Suprapubic skin (tissue), 4 donors: ENCODE data around the gene CTNNA3. TPM values are rescaled to one million over a fixed set of nuclear protein-coding genes. Genes with fewer than 3 reads are reported as not detected.

ENCODE experiments used
- DNase-seq, 2 donors: peaks; one replicate each; pipeline ENCODE4 v3.0.0-alpha.2; 2019; ENCODE audit warnings: low spot score in 2 of 2
- H3K27ac ChIP-seq: fragments of 200-600 bp; sonication (generic); one replicate; pipeline ENCODE4 v1.5.1; 2019
- H3K27me3 ChIP-seq: fragments of 200-600 bp; sonication (generic); one replicate; pipeline ENCODE4 v1.5.1; 2019
- H3K36me3 ChIP-seq: fragments of 200-600 bp; sonication (generic); one replicate; pipeline ENCODE4 v1.5.1; 2019
- H3K4me1 ChIP-seq: fragments of 200-600 bp; sonication (generic); one replicate; pipeline ENCODE4 v1.5.1; 2019
- H3K4me3 ChIP-seq: fragments of 200-600 bp; sonication (generic); one replicate; pipeline ENCODE4 v1.5.1; 2019; ENCODE audit warnings: mild to moderate bottlenecking
- H3K9me3 ChIP-seq: fragments of 200-600 bp; sonication (generic); one replicate; pipeline ENCODE4 v1.5.1; 2019
- EP300 ChIP-seq: sonication (generic); formaldehyde crosslinking; IDR thresholded peaks from one replicate; pipeline ENCODE4 v1.6.1; 2017; ENCODE audit warnings: antibody characterized with exemption
- POLR2A ChIP-seq, 2 donors: fragments of 450-650 bp; IDR thresholded peaks; one replicate each; pipeline ENCODE4 v1.6.1; 2017; ENCODE audit warnings: antibody characterized with exemption in 2 of 2, mild to moderate bottlenecking in 2 of 2, moderate library complexity in 2 of 2
- POLR2AphosphoS5 ChIP-seq, 3 donors: sonication (generic); formaldehyde crosslinking; IDR thresholded peaks; one replicate each; pipeline ENCODE4 v1.6.1; 2017; ENCODE audit warnings: antibody characterized with exemption in 3 of 3
- WGBS: methylation state at CpG from one replicate; pipeline ENCODE4 v1.1.5; 2018; 5-methylcytosine and 5-hydroxymethylcytosine counted together
- total RNA-seq, 4 donors: library from RNA; depleted of rRNA; stranded (reverse); fragments of >200 nt; gene quantifications; one replicate each; pipeline ENCODE4 v1.1.0, GENCODE V29; 2016
- TF ChIP-seq, protein P1 (sequence below), 2 donors: fragments of 200-600 bp in 1 of 2; fragments of 450-650 bp in 1 of 2; sonication (generic) in 1 of 2; IDR thresholded peaks; one replicate each; pipeline ENCODE4 v1.5.1; 2016 to 2019; ENCODE audit warnings: antibody characterized with exemption in 2 of 2, mild to moderate bottlenecking in 1 of 2, moderate library complexity in 1 of 2

CTNNA3 gene
- total RNA-seq, 4 donors from 2014 or later: 0.08 to 0.29 (median 0.21) TPM

DNA sequence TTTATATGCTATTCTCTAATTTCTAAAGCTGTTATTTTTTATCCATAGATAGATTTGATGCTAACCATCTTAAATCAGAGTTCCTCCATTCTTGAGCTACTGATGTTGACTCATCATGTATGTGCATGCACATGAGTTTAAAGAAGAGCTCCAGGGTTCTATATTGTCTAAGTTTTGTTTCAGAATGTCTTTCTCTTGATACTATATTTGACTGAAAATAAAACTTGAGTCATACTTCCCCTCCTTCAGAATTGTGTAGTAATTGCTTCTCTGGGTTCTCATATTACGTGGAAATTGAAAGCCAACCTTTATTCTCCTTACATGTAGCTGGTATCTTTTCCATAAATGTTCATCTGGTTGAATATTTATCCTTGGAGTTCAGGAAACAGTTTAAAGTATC is 680.8 kb downstream of the CTNNA3 start:
- Histone ChIP-seq H3K27ac (no peak overlapping the region), H3K4me3 (no peak overlapping the region), H3K4me1 (no peaks in the 10 kb centered on the region), H3K36me3 (no peaks in the 10 kb centered on the region), H3K9me3 (peaks cover 3% of the 10 kb centered on the region), H3K27me3 (no peaks in the 10 kb centered on the region)
- DNase-seq: no peak
- WGBS: 60% methylated on average over 1 of the region's 1 CpG
- TF ChIP-seq POLR2A (IDR thresholded peaks at IDR 0.05) (no peak), EP300 (no peak), POLR2AphosphoS5 (IDR thresholded peaks at IDR 0.05) (no peak)
- TF ChIP-seq, protein P1, sequence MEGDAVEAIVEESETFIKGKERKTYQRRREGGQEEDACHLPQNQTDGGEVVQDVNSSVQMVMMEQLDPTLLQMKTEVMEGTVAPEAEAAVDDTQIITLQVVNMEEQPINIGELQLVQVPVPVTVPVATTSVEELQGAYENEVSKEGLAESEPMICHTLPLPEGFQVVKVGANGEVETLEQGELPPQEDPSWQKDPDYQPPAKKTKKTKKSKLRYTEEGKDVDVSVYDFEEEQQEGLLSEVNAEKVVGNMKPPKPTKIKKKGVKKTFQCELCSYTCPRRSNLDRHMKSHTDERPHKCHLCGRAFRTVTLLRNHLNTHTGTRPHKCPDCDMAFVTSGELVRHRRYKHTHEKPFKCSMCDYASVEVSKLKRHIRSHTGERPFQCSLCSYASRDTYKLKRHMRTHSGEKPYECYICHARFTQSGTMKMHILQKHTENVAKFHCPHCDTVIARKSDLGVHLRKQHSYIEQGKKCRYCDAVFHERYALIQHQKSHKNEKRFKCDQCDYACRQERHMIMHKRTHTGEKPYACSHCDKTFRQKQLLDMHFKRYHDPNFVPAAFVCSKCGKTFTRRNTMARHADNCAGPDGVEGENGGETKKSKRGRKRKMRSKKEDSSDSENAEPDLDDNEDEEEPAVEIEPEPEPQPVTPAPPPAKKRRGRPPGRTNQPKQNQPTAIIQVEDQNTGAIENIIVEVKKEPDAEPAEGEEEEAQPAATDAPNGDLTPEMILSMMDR (IDR thresholded peaks at IDR 0.05): no peak

- WGBS: 87% methylated on average over 3 of the region's 3 CpGs
- no peak overlapping the region for H3K27ac ChIP-seq
- no peak for TF ChIP-seq POLR2AphosphoS5 (IDR thresholded peaks at IDR 0.05)
- TF ChIP-seq, protein P1 (IDR thresholded peaks at IDR 0.05): no peak
- TF ChIP-seq EP300: no peak
- no peak for TF ChIP-seq POLR2A (IDR thresholded peaks at IDR 0.05)
Observed at GRCh38 chr10:67011981-67012380, 684.0 kb downstream of the CTNNA3 start.

DNA sequence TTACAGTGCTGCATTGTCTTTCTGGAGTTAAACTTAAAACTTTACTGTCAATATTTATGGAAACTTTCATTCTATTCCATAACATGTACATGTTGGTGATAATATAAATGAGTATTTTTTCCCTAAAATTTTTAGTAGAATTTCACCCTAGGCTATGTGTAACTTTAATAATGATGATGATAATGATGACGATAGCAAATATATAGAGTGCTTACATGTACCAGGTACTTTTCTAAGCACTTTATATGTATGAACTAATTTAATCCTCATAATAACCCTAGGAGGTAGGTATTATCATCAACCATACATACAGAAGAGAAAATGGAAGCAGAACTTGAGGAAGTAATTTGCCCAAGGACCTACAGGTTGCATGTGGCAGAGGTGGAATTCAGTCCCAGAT is 684.5 kb downstream of the CTNNA3 start:
- TF ChIP-seq, protein P1 (IDR thresholded peaks at IDR 0.05): no peak
- no peak for TF ChIP-seq POLR2AphosphoS5 (IDR thresholded peaks at IDR 0.05)
- no peak for TF ChIP-seq EP300
- no peak for TF ChIP-seq POLR2A (IDR thresholded peaks at IDR 0.05)
- WGBS: 90% methylated on average over 1 of the region's 1 CpG

More at GRCh38 chr10:67011981-67012380, 684.0 kb downstream of the CTNNA3 start:
- Histone ChIP-seq H3K27me3 (no peaks in the 10 kb centered on the region), H3K4me3 (no peak overlapping the region), H3K9me3 (peaks cover 3% of the 10 kb centered on the region), H3K36me3 (no peaks in the 10 kb centered on the region), H3K4me1 (no peaks in the 10 kb centered on the region)
- no peak for DNase-seq

DNA sequence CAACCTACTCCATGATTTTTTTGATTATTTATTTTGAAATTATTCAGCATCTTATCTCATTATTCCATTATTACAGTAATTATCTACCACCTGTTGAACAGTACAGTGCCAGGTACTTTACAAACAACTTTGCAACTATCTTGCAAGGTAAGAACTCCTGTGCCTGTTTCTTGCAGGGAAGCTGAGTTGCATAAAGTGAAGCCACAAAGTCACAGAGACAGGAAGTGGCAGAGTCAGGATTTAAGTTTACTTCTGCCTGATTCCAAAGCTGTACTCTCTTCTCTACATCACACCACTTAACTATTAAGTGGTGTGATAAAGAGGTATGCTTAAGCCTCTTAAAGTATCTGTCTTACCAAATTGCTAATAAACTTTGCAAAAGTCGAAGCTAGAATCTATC is 690.0 kb downstream of the CTNNA3 start:
- Histone ChIP-seq H3K4me3 (no peak overlapping the region), H3K36me3 (no peaks in the 10 kb centered on the region), H3K9me3 (no peaks in the 10 kb centered on the region), H3K4me1 (no peaks in the 10 kb centered on the region), H3K27ac (no peak overlapping the region), H3K27me3 (no peaks in the 10 kb centered on the region)
- DNase-seq: no peak
- TF ChIP-seq POLR2AphosphoS5 (IDR thresholded peaks at IDR 0.05): no peak
- TF ChIP-seq, protein P1 (IDR thresholded peaks at IDR 0.05): no peak
- no peak for TF ChIP-seq EP300
- TF ChIP-seq POLR2A (IDR thresholded peaks at IDR 0.05): no peak
- WGBS: 83% methylated on average over 1 of the region's 1 CpG

More for the DNA sequence above, 684.5 kb downstream of the CTNNA3 start:
- no peak overlapping the region for H3K4me3 ChIP-seq
- H3K4me1 ChIP-seq: no peaks in the 10 kb centered on the region
- H3K27ac ChIP-seq: no peak overlapping the region
- no peaks in the 10 kb centered on the region for H3K27me3 ChIP-seq
- no peaks in the 10 kb centered on the region for H3K36me3 ChIP-seq
- DNase-seq: no peak
- H3K9me3 ChIP-seq: peaks cover 3% of the 10 kb centered on the region

DNA sequence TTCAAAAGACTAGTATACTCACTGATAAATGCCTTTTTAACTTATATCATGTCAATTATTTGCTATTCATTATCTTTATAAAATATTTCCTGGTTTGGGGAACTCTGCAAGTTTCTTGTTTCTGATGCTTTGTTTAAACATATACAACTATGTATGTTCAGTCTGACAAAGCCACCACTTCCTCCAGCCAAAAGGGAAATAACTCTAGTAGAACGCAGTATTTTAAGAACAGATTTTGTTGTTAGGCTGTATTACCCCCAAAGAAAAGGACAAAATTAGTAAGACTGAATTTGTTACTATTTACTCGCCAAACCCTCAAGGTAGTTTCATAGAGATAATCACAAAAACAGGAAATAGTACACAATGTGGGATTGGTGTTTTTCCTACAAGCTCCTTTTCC is 691.3 kb downstream of the CTNNA3 start:
- Histone ChIP-seq H3K27me3 (no peaks in the 10 kb centered on the region), H3K4me1 (no peaks in the 10 kb centered on the region), H3K4me3 (no peak overlapping the region), H3K27ac (no peak overlapping the region), H3K36me3 (no peaks in the 10 kb centered on the region), H3K9me3 (no peaks in the 10 kb centered on the region)
- TF ChIP-seq EP300: no peak
- TF ChIP-seq, protein P1 (IDR thresholded peaks at IDR 0.05): no peak
- TF ChIP-seq POLR2AphosphoS5 (IDR thresholded peaks at IDR 0.05): no peak
- TF ChIP-seq POLR2A (IDR thresholded peaks at IDR 0.05): no peak
- no peak for DNase-seq
- 79% methylated on average over 2 of the region's 2 CpGs for WGBS
